IMR-90 (cell line): Measurements from ENCODE around the gene TJP3. TPM values are rescaled to one million over a fixed set of nuclear protein-coding genes. Genes with fewer than 3 reads are reported as not detected.
A peak's percentile ranks its signal among the peaks of the same experiment; 100 is the strongest.

Experiments used
- ATAC-seq: fragments of 200-7000 bp; cut with Tn5 transposase; 2 replicates; pipeline ENCODE4 v1.9.1; 2020; ENCODE audit warnings: low read depth, mild to moderate bottlenecking, moderate library complexity
- BruUV-seq: library from RNA; stranded (reverse); fragments of 400-500 nt; replicated peaks from 2 replicates; lab custom pipeline; 2021; lab: Mats Ljungman, UMichigan
- CTCF ChIA-PET: fragments of 300-600 bp; formaldehyde crosslinking; extraction: SDS; loops from one replicate; lab custom pipeline; 2021; ENCODE audit warnings: antibody characterized with exemption; lab: Yijun Ruan, JAX
- POLR2A ChIA-PET: fragments of 300-600 bp; sonication (Branson Sonifier 250); formaldehyde crosslinking; loops from one replicate; lab custom pipeline; 2022; ENCODE audit warnings: antibody characterized with exemption; ENCODE audit not compliant: unreplicated experiment; lab: Charles Lee
- DNase-seq: peaks from one replicate; pipeline ENCODE4 v3.0.0; 2013
- H2AFZ ChIP-seq: replicated peaks from 2 replicates; pipeline ENCODE3; 2013; ENCODE audit warnings: low read length, mild to moderate bottlenecking; ENCODE audit not compliant: poor library complexity
- H2AK5ac ChIP-seq: 2 replicates; pipeline ENCODE4 v1.6.1; 2013; ENCODE audit warnings: low read depth, low read length, inconsistent platforms
- H2AK9ac ChIP-seq: replicated peaks from 2 replicates; pipeline ENCODE3; 2013; ENCODE audit warnings: mild to moderate bottlenecking, low read depth, low read length, moderate library complexity; ENCODE audit not compliant: poor library complexity
- H2BK120ac ChIP-seq: 2 replicates; pipeline ENCODE4 v1.6.1; 2013; ENCODE audit warnings: low read depth, low read length, inconsistent platforms
- H2BK15ac ChIP-seq: 3 replicates; pipeline ENCODE4 v1.6.1; 2013; ENCODE audit warnings: low read depth, low read length, inconsistent platforms
- H2BK20ac ChIP-seq: 2 replicates; pipeline ENCODE4 v1.6.1; 2013; ENCODE audit warnings: low read depth, mild to moderate bottlenecking, inconsistent platforms, low read length, moderate library complexity
- H2BK5ac ChIP-seq: 2 replicates; pipeline ENCODE4 v1.6.1; 2013; ENCODE audit warnings: mild to moderate bottlenecking, low read depth, low read length, inconsistent platforms; ENCODE audit not compliant: poor library complexity, severe bottlenecking
- H3K14ac ChIP-seq: replicated peaks from 2 replicates; pipeline ENCODE4 v1.6.1; 2013; ENCODE audit warnings: low read depth, low read length, inconsistent platforms
- H3K18ac ChIP-seq: 2 replicates; pipeline ENCODE4 v1.6.1; 2013; ENCODE audit warnings: low read depth, low read length, control low read depth
- H3K23ac ChIP-seq: 2 replicates; pipeline ENCODE4 v1.6.1; 2013; ENCODE audit warnings: low read depth, low read length, inconsistent platforms
- H3K27ac ChIP-seq: 2 replicates; pipeline ENCODE4 v1.5.1; 2013; ENCODE audit warnings: mild to moderate bottlenecking, control low read depth, low read length; ENCODE audit not compliant: insufficient read depth
- H3K27me3 ChIP-seq: 2 replicates; pipeline ENCODE4 v1.6.1; 2013; ENCODE audit warnings: low read length; ENCODE audit not compliant: control insufficient read depth, insufficient read depth
- H3K36me3 ChIP-seq: 2 replicates; pipeline ENCODE4 v1.6.1; 2013; ENCODE audit warnings: low read length, mixed read lengths; ENCODE audit not compliant: control insufficient read depth, insufficient read depth
- H3K4ac ChIP-seq: 2 replicates; pipeline ENCODE4 v1.6.1; 2013; ENCODE audit warnings: low read depth, low read length, inconsistent platforms
- H3K4me1 ChIP-seq: 2 replicates; pipeline ENCODE4 v1.6.1; 2013; ENCODE audit warnings: low read length, mixed read lengths; ENCODE audit not compliant: control insufficient read depth, insufficient read depth
- H3K4me2 ChIP-seq: 2 replicates; pipeline ENCODE4 v1.6.1; 2013; ENCODE audit warnings: low read depth, mild to moderate bottlenecking, control low read depth, low read length, moderate library complexity
- H3K4me3 ChIP-seq: 2 replicates; pipeline ENCODE4 v1.5.1; 2013; ENCODE audit warnings: low read depth, mild to moderate bottlenecking, control low read depth, low read length, moderate library complexity; ENCODE audit not compliant: insufficient read depth
- H3K56ac ChIP-seq: 2 replicates; pipeline ENCODE4 v1.6.1; 2013; ENCODE audit warnings: low read length, inconsistent platforms; ENCODE audit not compliant: insufficient read depth; ENCODE audit errors: extremely low read depth
- H3K79me1 ChIP-seq, 2 experiments: 2 replicates each; pipeline ENCODE4 v1.6.1; 2013; ENCODE audit warnings: low read length in 2 of 2, inconsistent platforms in 1 of 2, low read depth in 1 of 2
- H3K9ac ChIP-seq: 2 replicates; pipeline ENCODE4 v1.6.1; 2013; ENCODE audit warnings: low read depth, low read length, control low read depth
- H3K9me1 ChIP-seq: 2 replicates; pipeline ENCODE4 v1.6.1; 2013; ENCODE audit warnings: low read length, inconsistent platforms; ENCODE audit not compliant: insufficient read depth
- H3K9me3 ChIP-seq: 2 replicates; pipeline ENCODE4 v1.6.1; 2013; ENCODE audit warnings: low read length; ENCODE audit not compliant: control insufficient read depth, insufficient read depth
- H4K20me1 ChIP-seq: 2 replicates; pipeline ENCODE4 v1.6.1; 2013; ENCODE audit warnings: low read length, inconsistent platforms; ENCODE audit not compliant: insufficient read depth
- H4K5ac ChIP-seq: 2 replicates; pipeline ENCODE4 v1.6.1; 2013; ENCODE audit warnings: mild to moderate bottlenecking, low read depth, low read length, control low read depth
- H4K8ac ChIP-seq, 2 experiments: 2 replicates each; pipeline ENCODE4 v1.6.1; 2013; ENCODE audit warnings: low read depth in 2 of 2, low read length in 2 of 2, control low read depth in 1 of 2, inconsistent platforms in 1 of 2
- H4K91ac ChIP-seq: 2 replicates; pipeline ENCODE4 v1.6.1; 2013; ENCODE audit warnings: low read depth, low read length, inconsistent platforms; ENCODE audit not compliant: insufficient read depth
- BHLHE40 ChIP-seq: fragments of 150-350 bp; IDR thresholded peaks from 2 replicates; pipeline ENCODE4 v1.6.1; 2016; ENCODE audit warnings: mild to moderate bottlenecking, low read depth, low read length
- CEBPB ChIP-seq: IDR thresholded peaks from 2 replicates; pipeline ENCODE4 v1.6.1; 2012; ENCODE audit warnings: low read depth, low read length, improper control_type of control experiment
- ELK1 ChIP-seq: fragments of 150-350 bp; IDR thresholded peaks from 2 replicates; pipeline ENCODE4 v1.6.1; 2016; ENCODE audit warnings: low read depth, mild to moderate bottlenecking, low read length, moderate library complexity, borderline replicate concordance
- FOS ChIP-seq: fragments of 150-350 bp; IDR thresholded peaks from 2 replicates; pipeline ENCODE4 v1.6.1; 2016; ENCODE audit warnings: low read depth, low read length
- MAFK ChIP-seq: IDR thresholded peaks from 2 replicates; pipeline ENCODE4 v1.6.1; 2012; ENCODE audit warnings: low read depth, low read length, improper control_type of control experiment
- MAZ ChIP-seq: IDR thresholded peaks from 2 replicates; pipeline ENCODE4 v1.6.1; 2012; ENCODE audit warnings: low read depth, mild to moderate bottlenecking, low read length, improper control_type of control experiment, moderate library complexity, borderline replicate concordance
- MXI1 ChIP-seq: IDR thresholded peaks from 2 replicates; pipeline ENCODE4 v1.6.1; 2012; ENCODE audit warnings: low read depth, mild to moderate bottlenecking, low read length, moderate library complexity, borderline replicate concordance
- NFE2L2 ChIP-seq: fragments of 150-350 bp; IDR thresholded peaks from 2 replicates; pipeline ENCODE4 v1.6.1; 2016; ENCODE audit warnings: low read depth, mild to moderate bottlenecking, low read length
- POLR2A ChIP-seq: IDR thresholded peaks from 2 replicates; pipeline ENCODE4 v1.6.1; 2012; ENCODE audit warnings: mild to moderate bottlenecking, low read depth, low read length
- RAD21 ChIP-seq: IDR thresholded peaks from 2 replicates; pipeline ENCODE4 v1.6.1; 2012; ENCODE audit warnings: low read length, improper control_type of control experiment
- RCOR1 ChIP-seq: IDR thresholded peaks from 2 replicates; pipeline ENCODE4 v1.6.1; 2012; ENCODE audit warnings: mild to moderate bottlenecking, low read length, improper control_type of control experiment; ENCODE audit not compliant: insufficient replicate concordance
- RFX5 ChIP-seq: IDR thresholded peaks from 2 replicates; pipeline ENCODE4 v1.8.0; 2012; ENCODE audit warnings: low read depth, mild to moderate bottlenecking, low read length, moderate library complexity
- USF2 ChIP-seq: fragments of 150-350 bp; IDR thresholded peaks from 2 replicates; pipeline ENCODE4 v1.6.1; 2017; ENCODE audit warnings: mild to moderate bottlenecking, antibody characterized with exemption, low read length, low read depth
- WGBS, 2 experiments: methylation state at CpG; one replicate each; pipeline versions ENCODE4 v1.1.5 to v1.1.7; 2013; ENCODE audit warnings: missing lambda C conversion rate in 2 of 2; ENCODE audit not compliant: insufficient read length in 1 of 2; ENCODE audit errors: extremely low coverage in 2 of 2; 5-methylcytosine and 5-hydroxymethylcytosine counted together
- dilution Hi-C: fragments of 300-500 bp; cut with HindIII; formaldehyde crosslinking; loops from one replicate; pipeline ENCODE4 v1.14.3; 2018; ENCODE audit warnings: low sequenced_read_pairs; ENCODE audit not compliant: unreplicated experiment
- in situ Hi-C: fragments of 300-500 bp; cut with MboI; formaldehyde crosslinking; loops from 3 replicates; pipeline ENCODE4 v1.14.3; 2019; ENCODE audit warnings: low sequenced_read_pairs, inconsistent platforms, mixed read lengths
- intact Hi-C: fragments of 100-400 bp; cut with micrococcal nuclease; formaldehyde crosslinking; loops from 2 replicates; pipeline ENCODE4 v1.10.0; 2022
- polyA plus RNA-seq, 3 experiments: library from polyadenylated mRNA; depleted of rRNA; stranded (reverse); fragments of >200 nt; gene quantifications; 2 replicates each; pipeline ENCODE4 v1.2.3, GENCODE V29; 2012; ENCODE audit warnings: low replicate concordance in 1 of 3
- total RNA-seq: library from RNA; depleted of rRNA; stranded (reverse); fragments of >200 nt; gene quantifications from 2 replicates; pipeline ENCODE4 v1.2.3, GENCODE V29; 2012

Gene TJP3
- total and polyA plus RNA-seq, 2 of the 4 experiments (the other 2 are of a cell fraction), result not detected

GRCh38 chr19:3670796-3671679 lies 37.1 kb upstream of the TJP3 start:
- Histone ChIP-seq H3K27ac (peak overlapping the region; percentile 77), H2AK9ac (peak overlapping the region; percentile 95), H2AFZ (peak overlapping the region; percentile 73), H3K18ac (peak overlapping the region; percentile 47; the same call in 1 of the 2 replicates), H3K4me3 (no peak overlapping the region), H2BK120ac (peak overlapping the region; percentile 76), H2AK5ac (peak overlapping the region; percentile 92), H3K9me3 (no peaks in the 10 kb centered on the region), H3K36me3 (peaks cover 6% of the 10 kb centered on the region; the same call in 1 of the 2 replicates), H3K4ac (peak overlapping the region; percentile 90), H3K27me3 (no peaks in the 10 kb centered on the region), H4K91ac (peak overlapping the region; percentile 43), H4K8ac (peak overlapping the region; percentile 69 to 77; a peak in 3 of 4 replicates), H3K4me2 (peak overlapping the region; percentile 17; the same call in 1 of the 2 replicates), H2BK20ac (peak overlapping the region; percentile 20; the same call in 1 of the 2 replicates), H3K79me1 (peaks cover 15 to 70% of the 10 kb centered on the region in 2 experiments), H3K56ac (no peak overlapping the region; the same call in 1 of the 2 replicates), H3K9me1 (peaks cover 4% of the 10 kb centered on the region; the same call in 1 of the 2 replicates), H3K9ac (peak overlapping the region; percentile 61), H2BK5ac (peak overlapping the region; percentile 51), H3K4me1 (peaks cover 27% of the 10 kb centered on the region), H3K23ac (peak overlapping the region; percentile 40; the same call in 1 of the 2 replicates), H4K20me1 (peaks cover 34% of the 10 kb centered on the region), H4K5ac (peak overlapping the region; percentile 62), H3K14ac (peak overlapping the region; percentile 68), H2BK15ac (no peak overlapping the region)
- no peak for TF ChIP-seq CEBPB
- no peak for TF ChIP-seq RFX5
- peak; percentile 50 for TF ChIP-seq MAFK
- TF ChIP-seq RCOR1, result no peak
- no peak for TF ChIP-seq USF2
- TF ChIP-seq MAZ, result peak; percentile 60; the same call in 1 of the 2 replicates
- TF ChIP-seq RAD21, result no peak
- 0 out of 2 replicates have a peak, but pooled peaks have one; percentile 5 for TF ChIP-seq POLR2A
- TF ChIP-seq NFE2L2, result peak; percentile 95
- TF ChIP-seq MXI1, result no peak
- TF ChIP-seq FOS, result 0 out of 2 replicates have a peak, but pooled peaks have one; percentile 30
- TF ChIP-seq ELK1, result no peak
- no peak for TF ChIP-seq BHLHE40
- ATAC-seq (peak; percentile 58), DNase-seq (peak; percentile 56)
- intact Hi-C loops, result loop anchor here (2.0 kb wide), 1 partner anchor 28 kb away; no protein-coding TSS in a partner anchor
- ChIA-PET CTCF (no interaction called here), POLR2A (no interaction called here)
- dilution Hi-C loops, result no loop called here
- 16% methylated on average over 9 of the region's 45 CpGs; no CpG with 5 or more reads in 1 of the 2 experiments for WGBS, 2 experiments
- in situ Hi-C loops, result no loop called here
- no TSS peak for BruUV-seq
